Measurements from ENCODE around the gene ID4.

GRCh38 chr6:19879663-19880062, 42.5 kb downstream of the ID4 start:
- TF ChIP-seq TCF7L2 (IDR thresholded peaks at IDR 0.05; ENCODE audit: low read depth, low read length) = no peak
- TF ChIP-seq POLR2AphosphoS5 (IDR thresholded peaks at IDR 0.05; ENCODE audit: low read depth, low read length) = no peak

All from Panc1 (cell line).